Esophagus muscularis mucosa (tissue), 4 donors: ENCODE measurements around the gene ULK3. TPM values are rescaled to one million over a fixed set of nuclear protein-coding genes. Genes with fewer than 3 reads are reported as not detected.

Source experiments
- DNase-seq: peaks from one replicate; pipeline ENCODE4 v3.0.0-alpha.2; 2017; ENCODE audit errors: extremely low spot score
- H3K27ac ChIP-seq, 4 donors: fragments of 200-600 bp; sonication (generic); replicated peaks in 1 of 4; 1 replicate in 3 of 4; 2 replicates in 1 of 4; pipeline ENCODE4 v1.5.1; 2016 to 2019; ENCODE audit warnings: mild to moderate bottlenecking in 1 of 4
- H3K27me3 ChIP-seq, 4 donors: fragments of 200-600 bp; sonication (generic); one replicate each; pipeline versions ENCODE4 v1.5.1 to v1.6.0; 2016 to 2019
- H3K36me3 ChIP-seq, 4 donors: fragments of 200-600 bp; sonication (generic); one replicate each; pipeline ENCODE4 v1.5.1; 2016 to 2019
- H3K4me1 ChIP-seq, 4 donors: fragments of 200-600 bp; sonication (generic); one replicate each; pipeline ENCODE4 v1.5.1; 2016 to 2019
- H3K4me3 ChIP-seq, 4 donors: fragments of 200-600 bp; sonication (generic); 1 replicate in 2 of 4; 2 replicates in 2 of 4; pipeline ENCODE4 v1.5.1; 2016 to 2019; ENCODE audit warnings: mild to moderate bottlenecking in 4 of 4, moderate library complexity in 1 of 4
- H3K9me3 ChIP-seq, 4 donors: fragments of 200-600 bp; sonication (generic); 1 replicate in 3 of 4; 2 replicates in 1 of 4; pipeline ENCODE4 v1.5.1; 2016 to 2019
- EP300 ChIP-seq: sonication (generic); formaldehyde crosslinking; IDR thresholded peaks from one replicate; pipeline ENCODE4 v1.6.1; 2017; ENCODE audit warnings: antibody characterized with exemption
- POLR2A ChIP-seq: fragments of 450-650 bp; IDR thresholded peaks from one replicate; pipeline ENCODE4 v1.6.1; 2017; ENCODE audit warnings: antibody characterized with exemption, moderate library complexity, mild to moderate bottlenecking, low read depth
- POLR2AphosphoS5 ChIP-seq, 2 donors: sonication (generic); formaldehyde crosslinking; IDR thresholded peaks; one replicate each; pipeline ENCODE4 v1.6.1; 2017; ENCODE audit warnings: antibody characterized with exemption in 2 of 2
- WGBS: methylation state at CpG from one replicate; pipeline ENCODE4 v1.1.5; 2018; 5-methylcytosine and 5-hydroxymethylcytosine counted together
- intact Hi-C: fragments of 100-400 bp; cut with DNase I; formaldehyde crosslinking; loops from one replicate; pipeline ENCODE4 v1.15.1; 2023
- total RNA-seq, 4 donors: library from RNA; depleted of rRNA; stranded (reverse); fragments of >200 nt; gene quantifications; one replicate each; pipeline versions ENCODE4 v1.1.0 to v1.2.1, GENCODE V29; 2016
- TF ChIP-seq, protein P1 (sequence below), 3 experiments: fragments of 200-600 bp in 2 of 3; fragments of 450-650 bp in 1 of 3; sonication (generic) in 2 of 3; IDR thresholded peaks; one replicate each; pipeline ENCODE4 v1.5.1; 2017 to 2019; ENCODE audit warnings: antibody characterized with exemption in 3 of 3, mild to moderate bottlenecking in 2 of 3, moderate library complexity in 1 of 3

The ULK3 gene
- total RNA-seq, 4 donors from 2014 or later, result 24.5 to 49.2 (median 35.4) TPM

DNA sequence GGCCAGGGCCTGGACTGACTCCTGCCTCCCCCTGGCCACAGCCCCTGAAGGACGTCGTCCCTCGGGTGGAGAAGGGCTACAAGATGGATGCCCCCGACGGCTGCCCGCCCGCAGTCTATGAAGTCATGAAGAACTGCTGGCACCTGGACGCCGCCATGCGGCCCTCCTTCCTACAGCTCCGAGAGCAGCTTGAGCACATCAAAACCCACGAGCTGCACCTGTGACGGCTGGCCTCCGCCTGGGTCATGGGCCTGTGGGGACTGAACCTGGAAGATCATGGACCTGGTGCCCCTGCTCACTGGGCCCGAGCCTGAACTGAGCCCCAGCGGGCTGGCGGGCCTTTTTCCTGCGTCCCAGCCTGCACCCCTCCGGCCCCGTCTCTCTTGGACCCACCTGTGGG, 40.7 kb downstream of the ULK3 start:
- no peak overlapping the region for H3K4me3 ChIP-seq
- intact Hi-C loops, result no loop called here
- 92% methylated on average over 18 of the region's 20 CpGs for WGBS
- TF ChIP-seq, protein P1, sequence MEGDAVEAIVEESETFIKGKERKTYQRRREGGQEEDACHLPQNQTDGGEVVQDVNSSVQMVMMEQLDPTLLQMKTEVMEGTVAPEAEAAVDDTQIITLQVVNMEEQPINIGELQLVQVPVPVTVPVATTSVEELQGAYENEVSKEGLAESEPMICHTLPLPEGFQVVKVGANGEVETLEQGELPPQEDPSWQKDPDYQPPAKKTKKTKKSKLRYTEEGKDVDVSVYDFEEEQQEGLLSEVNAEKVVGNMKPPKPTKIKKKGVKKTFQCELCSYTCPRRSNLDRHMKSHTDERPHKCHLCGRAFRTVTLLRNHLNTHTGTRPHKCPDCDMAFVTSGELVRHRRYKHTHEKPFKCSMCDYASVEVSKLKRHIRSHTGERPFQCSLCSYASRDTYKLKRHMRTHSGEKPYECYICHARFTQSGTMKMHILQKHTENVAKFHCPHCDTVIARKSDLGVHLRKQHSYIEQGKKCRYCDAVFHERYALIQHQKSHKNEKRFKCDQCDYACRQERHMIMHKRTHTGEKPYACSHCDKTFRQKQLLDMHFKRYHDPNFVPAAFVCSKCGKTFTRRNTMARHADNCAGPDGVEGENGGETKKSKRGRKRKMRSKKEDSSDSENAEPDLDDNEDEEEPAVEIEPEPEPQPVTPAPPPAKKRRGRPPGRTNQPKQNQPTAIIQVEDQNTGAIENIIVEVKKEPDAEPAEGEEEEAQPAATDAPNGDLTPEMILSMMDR (IDR thresholded peaks at IDR 0.05), result no peak
- no peak for TF ChIP-seq POLR2A
- TF ChIP-seq EP300, result no peak
- TF ChIP-seq POLR2AphosphoS5 (IDR thresholded peaks at IDR 0.05), result no peak
- DNase-seq, result no peak
- H3K27me3 ChIP-seq, result no peaks in the 10 kb centered on the region
- peaks cover 11 to 64% (median 59%) of the 10 kb centered on the region in 4 donors for H3K36me3 ChIP-seq
- peaks cover 11 to 20% (median 17%) of the 10 kb centered on the region in 4 donors for H3K4me1 ChIP-seq
- H3K27ac ChIP-seq, result no peak overlapping the region
- H3K9me3 ChIP-seq, result no peaks in the 10 kb centered on the region

GRCh38 chr15:74801311-74801997, 41.5 kb downstream of the ULK3 start:
- intact Hi-C loops, result no loop called here

DNA sequence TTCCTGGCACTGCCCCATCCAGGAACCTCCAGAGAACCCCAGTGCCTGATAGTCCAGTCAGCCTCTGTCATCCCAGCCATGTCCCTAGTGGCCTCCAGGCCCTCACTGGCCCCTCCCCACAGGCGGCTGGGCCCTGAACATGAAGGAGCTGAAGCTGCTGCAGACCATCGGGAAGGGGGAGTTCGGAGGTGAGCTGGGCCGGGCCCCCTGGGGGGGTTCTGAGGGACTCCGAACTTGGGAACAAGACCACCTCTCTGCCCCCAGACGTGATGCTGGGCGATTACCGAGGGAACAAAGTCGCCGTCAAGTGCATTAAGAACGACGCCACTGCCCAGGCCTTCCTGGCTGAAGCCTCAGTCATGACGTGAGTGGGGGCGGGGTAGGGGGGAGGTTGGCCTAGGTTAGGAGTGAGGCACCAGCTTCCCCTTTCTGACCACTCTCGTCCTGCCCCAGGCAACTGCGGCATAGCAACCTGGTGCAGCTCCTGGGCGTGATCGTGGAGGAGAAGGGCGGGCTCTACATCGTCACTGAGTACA, 42.3 kb downstream of the ULK3 start:
- TF ChIP-seq EP300, result no peak
- TF ChIP-seq POLR2A, result no peak
- TF ChIP-seq, protein P1 (IDR thresholded peaks at IDR 0.05), result no peak
- TF ChIP-seq POLR2AphosphoS5 (IDR thresholded peaks at IDR 0.05), result no peak
- intact Hi-C loops, result no loop called here
- peaks cover 11 to 64% (median 59%) of the 10 kb centered on the region in 4 donors for H3K36me3 ChIP-seq
- H3K4me3 ChIP-seq, result no peak overlapping the region
- H3K9me3 ChIP-seq, result no peaks in the 10 kb centered on the region
- no peak for DNase-seq
- 91% methylated on average over 16 of the region's 20 CpGs for WGBS
- peaks cover 11 to 20% (median 17%) of the 10 kb centered on the region in 4 donors for H3K4me1 ChIP-seq
- no peaks in the 10 kb centered on the region for H3K27me3 ChIP-seq
- H3K27ac ChIP-seq, result no peak overlapping the region

More at GRCh38 chr15:74801311-74801997, 41.5 kb downstream of the ULK3 start:
- TF ChIP-seq EP300, result no peak
- no peak for TF ChIP-seq POLR2A
- no peak for TF ChIP-seq POLR2AphosphoS5 (IDR thresholded peaks at IDR 0.05)
- TF ChIP-seq, protein P1 (IDR thresholded peaks at IDR 0.05), result no peak
- H3K4me1 ChIP-seq, result peaks cover 11 to 20% (median 17%) of the 10 kb centered on the region in 4 donors
- H3K9me3 ChIP-seq, result no peaks in the 10 kb centered on the region
- 80% methylated on average over 10 of the region's 18 CpGs for WGBS
- no peak overlapping the region for H3K27ac ChIP-seq
- H3K36me3 ChIP-seq, result peaks cover 11 to 64% (median 59%) of the 10 kb centered on the region in 4 donors
- DNase-seq, result no peak
- H3K27me3 ChIP-seq, result no peaks in the 10 kb centered on the region
- no peak overlapping the region for H3K4me3 ChIP-seq

GRCh38 chr15:74799856-74800558, 42.9 kb downstream of the ULK3 start:
- DNase-seq, result no peak
- intact Hi-C loops, result no loop called here
- Histone ChIP-seq H3K9me3 (no peaks in the 10 kb centered on the region), H3K4me3 (no peak overlapping the region), H3K27ac (no peak overlapping the region), H3K27me3 (no peaks in the 10 kb centered on the region), H3K4me1 (peaks cover 11 to 20% (median 17%) of the 10 kb centered on the region in 4 donors), H3K36me3 (peaks cover 11 to 64% (median 59%) of the 10 kb centered on the region in 4 donors)
- WGBS, result 56% methylated on average over 4 of the region's 18 CpGs
- TF ChIP-seq, protein P1 (IDR thresholded peaks at IDR 0.05), result peak in 2 of 3 experiments; percentile 94 to 97
- TF ChIP-seq POLR2A, result no peak
- TF ChIP-seq EP300, result no peak
